Brain pericyte (primary cell): Measurements from ENCODE around the gene IFT122.
"Not testable (repeated sequence)": the region's sequence is repeated elsewhere in the genome, so short reads cannot be mapped to it uniquely, and the experiment has no call there.

ENCODE experiments used
- DNase-seq: peaks from one replicate; pipeline ENCODE4 v3.0.0-alpha.2; 2012; ENCODE audit warnings: low read depth, low spot score

Gene IFT122

DNA sequence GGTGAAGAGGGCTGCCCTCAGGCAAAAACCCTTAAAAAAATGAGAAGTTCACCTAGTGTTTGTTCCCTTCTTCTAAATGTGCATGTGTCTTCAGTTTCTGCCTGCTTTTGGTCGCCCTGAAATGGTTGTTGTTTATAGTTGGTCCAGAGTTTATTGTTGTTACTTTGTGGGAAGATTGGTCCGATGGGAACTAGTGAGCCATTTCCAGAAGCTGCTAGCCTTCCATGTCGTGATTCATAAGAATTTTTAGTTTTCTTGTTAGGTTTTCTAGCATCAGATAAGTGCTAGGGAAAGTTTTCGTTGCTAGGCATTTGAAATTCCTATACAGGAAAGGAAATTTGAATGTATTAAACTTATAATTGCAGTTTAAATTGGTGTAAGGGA, 33.7 kb downstream of the IFT122 start:
- no peak for DNase-seq

DNA sequence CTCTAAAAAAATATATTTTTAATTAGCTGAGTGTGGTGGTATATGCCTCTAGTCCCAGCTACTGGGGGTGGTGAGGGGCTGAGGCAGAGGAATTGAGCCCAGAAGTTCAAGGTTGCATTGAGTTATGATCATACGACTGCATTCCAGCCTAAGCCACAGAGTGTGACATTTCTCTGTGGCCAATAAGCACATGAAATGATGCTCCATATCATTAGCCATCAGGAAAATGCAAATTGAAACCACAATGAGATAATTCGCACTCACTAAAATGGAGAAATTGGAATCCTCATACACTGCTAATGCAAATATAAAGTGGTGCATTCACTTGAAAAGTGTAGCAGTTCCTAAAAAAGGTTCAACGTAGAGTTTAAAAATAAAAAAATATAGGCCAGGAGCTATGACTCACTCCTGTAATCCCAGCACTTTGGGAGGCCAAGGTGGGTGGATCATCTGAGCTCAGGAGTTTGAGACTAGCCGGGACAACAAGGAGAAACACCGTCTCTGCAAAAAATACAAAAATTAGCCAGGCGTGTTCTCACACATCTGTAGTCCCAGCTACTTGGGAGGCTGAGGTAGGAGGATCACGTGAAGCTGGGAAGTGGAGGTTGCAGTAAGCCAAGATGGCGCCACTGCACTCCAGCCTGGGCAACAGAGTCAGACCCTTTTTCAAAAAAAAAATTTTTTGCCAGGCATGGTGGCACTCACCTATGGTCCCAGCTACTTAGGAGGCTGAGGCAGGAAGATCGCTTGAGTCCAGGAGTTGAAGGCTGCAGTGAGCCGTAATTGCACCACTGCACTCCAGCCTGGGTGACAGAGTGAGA, 35.2 kb downstream of the IFT122 start:
- no peak for DNase-seq

DNA sequence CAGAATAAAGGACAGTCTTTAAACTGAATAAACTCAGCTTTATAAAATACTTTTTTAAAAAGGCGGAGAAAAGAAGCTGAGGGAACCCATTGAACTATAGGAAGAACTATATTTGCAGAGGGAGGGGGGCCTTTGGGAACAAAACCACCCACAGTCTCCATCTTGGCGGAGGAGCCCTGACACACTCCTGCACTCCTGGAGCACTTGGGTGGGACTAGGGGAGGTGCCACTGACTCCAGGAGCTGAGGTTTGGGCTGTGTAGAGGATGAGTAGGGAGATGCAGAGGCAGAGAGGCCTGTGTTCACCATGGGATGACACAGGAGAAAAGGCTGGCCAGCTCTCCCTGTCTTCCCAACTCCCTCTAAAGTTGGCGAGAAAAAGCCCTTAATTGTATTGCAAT, 35.8 kb downstream of the IFT122 start:
- DNase-seq, result no peak

DNA sequence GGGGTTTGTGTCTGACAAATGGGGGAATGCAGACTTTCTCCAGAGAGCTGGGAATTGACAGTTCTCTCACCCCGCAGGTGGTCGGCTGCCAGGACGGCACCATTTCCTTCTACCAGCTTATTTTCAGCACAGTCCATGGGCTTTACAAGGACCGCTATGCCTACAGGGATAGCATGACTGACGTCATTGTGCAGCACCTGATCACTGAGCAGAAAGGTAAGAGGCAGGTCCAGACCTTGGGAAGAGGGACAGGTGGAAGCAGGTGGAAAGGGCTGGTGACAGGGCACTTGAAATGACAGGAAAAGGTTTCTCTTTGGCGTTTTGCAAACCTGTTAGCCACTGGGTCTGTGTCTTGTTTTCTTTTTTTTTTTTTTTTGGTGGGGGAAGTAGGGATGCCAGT, 36.6 kb downstream of the IFT122 start:
- DNase-seq, result no peak

DNA sequence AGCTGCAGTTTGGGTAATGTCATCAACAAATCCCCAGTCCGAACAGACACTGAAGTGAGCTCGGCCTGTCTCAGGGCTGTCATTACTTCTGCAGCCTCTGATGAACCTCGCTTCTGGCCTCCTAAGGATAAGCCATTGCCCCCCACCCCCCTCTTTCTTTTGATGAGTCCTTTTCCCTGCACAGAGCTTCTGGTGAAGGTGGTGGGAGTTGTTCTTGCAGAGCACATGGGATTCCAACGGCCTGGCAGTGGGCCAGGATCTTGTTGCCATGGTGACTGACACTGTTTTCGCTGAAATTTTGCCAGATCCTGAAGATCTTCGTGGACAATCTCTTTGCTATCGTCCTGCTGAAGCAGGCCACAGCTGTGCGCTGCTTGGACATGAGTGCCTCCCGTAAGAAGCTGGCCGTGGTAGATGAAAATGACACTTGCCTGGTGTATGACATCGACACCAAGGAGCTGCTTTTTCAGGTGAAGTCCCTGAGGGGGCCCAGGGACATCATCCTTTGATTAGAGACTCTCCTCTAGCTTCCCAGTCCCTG, 41.3 kb downstream of the IFT122 start:
- DNase-seq, result not testable (repeated sequence)

DNA sequence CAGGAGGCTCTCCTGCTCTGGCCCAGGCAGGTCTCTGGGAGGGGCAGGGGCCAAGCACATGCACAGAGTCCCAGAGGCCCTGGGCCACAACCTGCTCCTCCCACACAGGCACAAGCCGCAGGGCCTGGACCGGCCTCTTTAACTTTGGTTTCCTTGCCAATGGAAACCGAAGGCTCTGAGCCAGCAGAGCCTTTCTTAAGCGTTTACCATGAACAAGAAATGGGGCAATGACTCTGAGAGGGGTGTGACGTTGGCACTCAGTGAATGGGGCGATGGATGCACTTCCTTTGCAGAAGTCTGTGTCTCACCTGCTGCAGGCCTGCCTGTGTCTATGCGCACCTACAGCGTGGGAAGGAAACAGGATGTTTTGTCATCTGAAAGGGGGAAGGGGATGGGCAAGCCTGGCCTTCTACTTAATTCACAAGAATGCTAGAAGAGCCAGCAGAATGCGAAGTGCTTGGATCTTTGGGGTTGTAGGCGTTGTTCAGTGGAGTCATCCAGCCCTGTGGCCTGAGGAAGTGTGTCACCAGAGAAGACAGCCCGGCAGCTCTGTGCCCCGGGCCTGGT, 41.8 kb downstream of the IFT122 start:
- no peak for DNase-seq

DNA sequence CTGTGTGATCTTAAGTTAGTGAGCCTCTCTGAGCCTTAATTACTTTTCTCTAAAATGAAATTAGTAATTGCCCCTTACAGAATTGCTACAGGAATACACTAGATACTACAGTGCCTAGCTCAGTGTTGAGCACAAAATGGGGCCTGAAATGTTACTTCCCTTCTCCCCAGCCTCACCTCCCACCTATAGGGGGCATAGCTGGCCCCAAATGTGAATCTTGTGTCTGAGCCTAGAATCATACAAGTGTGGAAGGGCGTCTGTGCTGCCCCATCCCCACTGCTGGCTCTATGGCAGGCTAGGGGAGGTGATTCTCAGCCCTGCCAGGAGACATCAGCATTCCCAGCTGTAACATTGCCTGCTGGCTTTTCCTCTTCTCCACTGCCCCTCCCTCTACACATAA, 42.7 kb downstream of the IFT122 start:
- DNase-seq, result no peak

DNA sequence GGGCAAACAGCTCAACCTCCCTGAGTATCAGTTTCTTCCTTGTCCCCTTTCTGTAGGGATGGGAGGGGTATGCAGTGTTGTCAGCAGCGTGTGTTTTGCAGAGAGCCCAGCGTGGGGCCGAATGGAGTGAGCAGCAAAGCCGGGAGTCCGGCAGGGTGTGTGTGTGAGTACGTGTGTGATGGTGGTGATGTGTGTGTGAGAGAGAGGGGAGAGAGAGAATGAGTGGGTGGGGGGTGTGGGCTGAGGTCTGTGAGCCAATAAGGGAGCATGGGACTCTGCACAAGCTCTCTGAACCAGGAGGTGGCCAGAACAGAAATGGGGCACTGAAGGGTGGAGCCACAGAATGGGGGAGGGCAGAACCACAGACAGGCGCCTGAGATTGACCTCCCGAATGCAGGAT, 43.8 kb downstream of the IFT122 start:
- no peak for DNase-seq

DNA sequence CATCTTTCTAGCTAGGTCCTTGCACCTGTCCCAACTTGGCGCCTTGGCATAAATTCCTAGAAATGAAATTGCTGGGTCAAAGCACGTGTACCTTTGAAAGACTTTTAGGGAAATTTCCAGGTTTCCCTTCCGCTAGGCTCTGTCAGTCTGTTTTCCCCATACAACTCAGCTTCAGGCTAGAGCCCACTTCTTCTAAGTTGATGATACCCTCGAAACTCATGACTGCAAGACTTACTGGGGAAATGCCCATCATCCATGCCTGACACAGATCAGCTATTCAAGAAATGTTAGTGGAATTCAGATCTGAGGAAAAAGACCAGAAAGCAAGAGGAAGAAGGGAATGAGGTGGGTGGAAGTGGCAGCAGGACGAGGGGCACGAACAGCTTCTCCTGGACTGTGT, 45.1 kb downstream of the IFT122 start:
- not testable (repeated sequence) for DNase-seq

DNA sequence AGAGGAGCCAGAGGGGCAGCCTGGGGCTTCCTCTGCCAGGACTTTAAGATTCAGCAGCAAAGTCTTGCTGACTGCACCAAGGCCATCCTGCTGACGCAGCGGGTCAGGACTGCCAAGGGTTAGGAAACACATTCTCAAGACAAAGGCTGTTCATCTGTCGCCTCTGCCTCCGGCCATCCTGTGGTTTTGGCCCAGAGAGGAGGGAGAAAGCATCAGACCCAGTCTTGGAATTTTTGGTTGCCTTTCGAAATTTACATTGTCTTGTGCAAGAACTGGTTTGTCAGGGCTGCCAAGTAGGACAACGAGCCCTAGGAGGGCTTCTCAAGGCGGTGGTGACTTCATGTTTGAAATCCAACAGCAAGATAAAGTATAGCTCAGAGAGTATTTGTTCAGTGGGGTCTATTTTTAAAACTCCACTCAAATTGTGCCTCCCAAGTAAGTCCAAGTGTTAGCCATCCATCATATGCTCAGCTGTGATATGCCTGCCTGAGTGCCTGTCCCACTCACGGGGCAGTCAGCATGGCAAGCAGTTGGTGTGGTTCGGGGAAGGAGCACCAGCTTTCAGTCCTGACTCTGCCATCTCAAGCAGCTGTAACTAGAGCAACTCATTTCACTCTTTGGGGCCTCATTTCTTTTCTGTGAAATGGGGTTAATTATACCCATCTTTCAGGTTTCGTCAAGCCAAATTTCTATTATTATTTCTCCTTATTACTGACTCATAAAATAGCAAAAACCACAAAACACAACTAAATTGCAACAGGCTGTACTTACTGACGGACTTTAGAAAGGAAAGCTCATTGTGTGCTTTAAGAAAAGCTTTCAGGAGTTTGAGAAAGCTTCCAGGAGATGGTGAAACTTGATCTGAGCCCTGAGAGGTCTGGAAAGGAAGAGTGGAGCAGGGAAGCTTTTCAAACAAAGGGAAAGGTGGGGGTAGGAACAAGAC, 46.0 kb downstream of the IFT122 start:
- peak; percentile 43 for DNase-seq

DNA sequence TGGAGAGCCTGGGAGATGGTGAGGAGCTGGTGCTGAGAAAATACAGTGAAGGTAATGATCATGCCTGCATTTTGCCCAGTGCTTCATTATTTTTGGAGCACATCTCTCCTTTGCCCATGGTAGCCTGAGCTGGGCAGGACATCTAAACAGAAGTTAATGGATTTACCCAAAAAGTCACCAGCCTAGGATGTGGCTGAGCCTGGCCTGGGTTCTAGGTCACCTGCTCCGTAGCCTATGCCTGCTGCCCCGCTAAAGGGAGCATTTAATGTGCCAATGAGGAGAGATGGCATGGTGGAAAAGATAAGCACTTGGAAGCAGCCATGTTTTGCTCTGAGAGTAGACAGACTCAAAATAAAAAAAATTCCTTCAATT, 46.6 kb downstream of the IFT122 start:
- no peak for DNase-seq

DNA sequence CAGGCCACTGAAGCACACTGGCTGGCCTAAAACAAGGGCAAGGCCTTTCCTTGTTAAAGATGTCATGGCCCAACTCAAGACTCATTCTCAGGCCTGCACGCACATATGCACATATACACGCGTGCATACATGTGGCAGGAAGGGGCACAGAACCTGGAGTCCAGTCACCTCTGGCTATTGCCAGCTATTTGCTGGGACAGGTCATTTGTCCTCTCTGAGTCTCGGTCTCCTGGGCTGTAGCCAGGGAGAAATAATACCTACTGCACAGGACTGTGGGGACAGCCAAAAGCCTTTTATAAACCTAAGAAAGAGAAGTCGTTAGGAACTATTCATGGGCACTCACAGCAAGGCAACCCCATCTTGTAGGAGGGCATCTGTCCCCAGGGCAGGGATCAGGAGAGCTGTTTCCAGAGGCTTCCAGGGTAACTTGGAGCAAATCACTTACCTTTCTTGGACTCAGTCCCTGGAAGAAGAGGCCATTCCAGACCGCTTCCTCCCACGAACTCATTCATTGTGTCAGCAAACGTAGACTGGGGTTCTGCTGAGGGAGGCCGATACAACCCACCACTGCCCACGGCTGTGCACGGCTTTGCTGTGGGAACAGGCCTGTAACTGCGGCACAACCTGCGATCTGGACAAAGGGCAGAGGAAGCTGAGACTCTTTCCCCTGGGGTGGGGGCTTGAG, 47.3 kb downstream of the IFT122 start:
- DNase-seq, result no peak

DNA sequence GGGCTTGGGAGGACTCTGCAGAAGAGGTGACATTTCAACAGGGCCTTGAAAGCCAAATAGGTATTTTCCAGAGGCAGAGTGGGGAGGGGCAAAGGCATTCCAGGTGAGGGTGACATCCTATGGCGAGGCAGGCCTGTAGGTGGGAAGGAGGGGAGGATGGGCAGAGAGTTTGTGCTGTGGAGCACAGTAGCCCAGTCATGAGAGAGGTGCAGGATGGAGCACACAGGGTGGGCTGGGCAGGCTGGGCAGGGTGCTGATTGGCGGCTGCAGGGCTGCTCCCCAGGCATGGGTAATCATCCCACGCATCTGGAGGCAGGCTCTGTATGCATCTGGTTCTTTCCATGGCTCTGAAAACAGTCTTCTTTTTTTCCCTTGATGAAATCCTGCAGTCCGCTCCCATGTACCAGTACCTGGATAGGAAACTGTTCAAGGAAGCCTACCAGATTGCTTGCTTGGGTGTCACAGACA, 47.9 kb downstream of the IFT122 start:
- not testable (repeated sequence) for DNase-seq

DNA sequence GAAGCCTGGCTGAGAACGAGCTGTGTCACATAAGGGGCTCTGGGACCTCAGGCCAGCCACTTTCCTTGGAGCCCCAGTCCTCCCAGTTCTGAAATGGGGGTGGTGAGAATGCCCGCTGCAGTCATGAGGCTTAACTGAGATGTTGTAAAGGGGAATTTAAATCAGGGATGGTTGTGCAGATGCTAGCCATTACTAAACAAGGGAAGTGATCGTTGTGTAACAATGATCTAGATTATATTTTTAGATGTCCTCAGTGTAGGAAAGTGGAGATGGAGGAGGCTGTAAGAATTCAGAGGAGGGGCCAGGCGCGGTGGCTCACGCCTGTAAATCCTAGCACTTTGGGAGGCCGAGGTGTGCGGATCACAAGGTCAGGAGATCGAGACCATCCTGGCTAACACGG, 49.2 kb downstream of the IFT122 start:
- DNase-seq, result not testable (repeated sequence)

DNA sequence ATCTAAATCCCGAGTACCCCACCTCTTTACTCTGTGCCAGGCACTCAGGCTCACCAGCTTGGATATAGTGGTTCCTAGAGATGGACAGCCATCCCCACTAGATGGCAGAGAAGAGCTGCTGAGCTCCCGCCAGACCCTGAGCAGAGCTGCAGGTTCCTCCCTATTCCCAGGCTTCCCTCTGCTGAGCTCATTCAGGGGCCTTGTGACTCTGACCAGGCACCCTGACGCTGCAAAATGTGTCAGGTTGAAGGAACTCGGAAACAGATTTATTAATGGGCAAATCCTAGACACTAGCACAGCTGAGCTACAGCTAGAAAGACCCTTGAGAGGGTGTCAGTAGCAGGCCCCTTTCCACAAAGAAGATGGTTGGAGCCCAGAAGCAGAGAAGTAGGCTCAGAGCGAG, 50.2 kb downstream of the IFT122 start:
- DNase-seq, result peak; percentile 62

DNA sequence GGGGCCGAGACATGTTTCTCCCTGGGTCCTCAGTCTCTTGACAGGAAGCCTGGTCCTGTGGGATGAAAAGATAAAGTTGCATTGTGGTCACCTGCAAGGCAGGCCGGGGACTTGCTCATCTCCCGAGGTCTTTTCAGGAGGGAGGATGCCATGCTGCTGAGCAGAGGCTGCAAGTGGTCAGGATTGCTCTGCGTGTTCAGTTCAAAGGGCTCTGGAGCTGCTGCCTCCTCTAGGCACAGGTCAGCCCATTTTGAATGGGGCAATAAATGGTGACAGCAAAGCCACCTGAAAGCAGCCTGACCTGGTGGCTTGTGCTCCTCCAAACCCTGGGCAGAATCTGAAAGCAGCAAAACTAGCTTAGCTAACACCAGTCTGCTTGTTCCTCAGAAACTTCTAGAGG, 51.1 kb downstream of the IFT122 start:
- DNase-seq, result not testable (repeated sequence)

DNA sequence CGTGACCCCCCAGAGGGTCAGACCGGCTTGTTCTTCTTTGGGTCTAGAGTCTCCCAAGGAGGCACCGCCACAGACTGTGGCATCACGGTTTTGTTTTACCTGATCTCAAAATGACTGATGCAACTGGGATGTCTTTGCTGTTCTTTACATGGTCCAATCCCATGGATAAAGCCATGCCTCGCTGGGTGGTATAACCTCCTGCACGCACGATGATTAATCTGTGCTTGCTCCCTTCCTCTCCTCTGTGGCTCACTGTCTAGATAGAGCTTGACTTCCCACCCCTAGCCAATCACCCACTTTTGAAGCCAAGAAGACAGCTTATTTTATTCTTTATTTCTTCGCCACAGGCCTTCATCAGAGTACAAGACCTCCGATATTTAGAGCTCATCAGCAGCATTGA, 51.8 kb downstream of the IFT122 start:
- no peak for DNase-seq

DNA sequence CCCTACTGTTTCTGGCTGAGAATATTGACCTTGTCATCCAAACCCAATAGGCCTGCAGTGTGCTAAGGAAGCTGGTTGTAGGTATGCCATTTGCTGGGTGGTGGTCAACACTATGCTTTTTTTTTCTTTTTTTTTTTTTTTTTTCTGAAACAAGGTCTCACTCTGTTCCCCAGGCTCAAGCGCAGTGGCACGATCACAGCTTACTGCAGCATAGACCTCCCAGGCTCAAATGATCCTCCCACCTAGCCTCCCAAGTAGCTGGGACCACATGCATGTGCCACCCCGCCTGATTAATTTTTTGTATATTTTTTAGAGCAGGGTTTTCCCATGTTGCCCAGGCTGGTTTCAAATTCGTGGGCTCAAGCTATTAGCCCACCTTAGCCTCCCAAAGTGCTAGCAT, 52.7 kb downstream of the IFT122 start:
- no peak for DNase-seq

DNA sequence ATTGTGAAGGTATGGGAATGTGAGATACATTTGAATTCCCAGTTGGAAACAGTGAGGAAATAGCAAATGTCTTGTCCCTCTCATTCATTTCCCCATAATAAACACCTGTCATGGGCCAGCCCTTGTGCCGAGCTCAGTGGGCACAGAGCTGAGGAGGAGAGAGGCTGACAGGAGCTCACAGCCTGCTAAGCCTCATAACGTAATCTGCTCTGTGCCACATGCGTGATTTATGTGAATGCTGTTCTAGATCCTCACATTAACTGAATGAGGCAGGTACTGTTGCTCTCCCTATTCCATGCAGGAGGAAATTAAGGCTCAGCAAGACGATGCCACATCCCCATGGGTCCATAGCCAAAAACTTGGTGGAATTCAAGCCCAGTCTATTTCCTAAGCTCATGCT, 53.2 kb downstream of the IFT122 start:
- no peak for DNase-seq

DNA sequence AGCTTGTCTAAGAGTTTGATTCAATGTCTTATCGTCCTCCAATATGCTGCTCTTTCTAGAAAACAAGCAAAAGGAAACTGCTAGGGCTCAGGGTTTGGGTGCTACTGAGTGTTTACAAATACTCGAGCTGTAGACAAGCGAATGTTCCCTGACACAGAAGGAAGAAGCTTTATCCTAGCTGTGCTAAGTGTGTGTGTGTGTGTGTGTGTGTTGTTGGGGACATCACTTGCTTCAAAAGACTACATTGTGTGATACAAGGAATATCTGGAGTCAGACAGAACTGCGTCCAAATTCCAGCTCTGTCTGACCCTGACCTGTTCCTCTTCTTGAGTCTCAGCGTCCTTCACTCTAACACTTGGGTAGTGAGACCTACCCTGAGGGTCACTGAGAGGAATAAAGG, 54.5 kb downstream of the IFT122 start:
- not testable (repeated sequence) for DNase-seq

DNA sequence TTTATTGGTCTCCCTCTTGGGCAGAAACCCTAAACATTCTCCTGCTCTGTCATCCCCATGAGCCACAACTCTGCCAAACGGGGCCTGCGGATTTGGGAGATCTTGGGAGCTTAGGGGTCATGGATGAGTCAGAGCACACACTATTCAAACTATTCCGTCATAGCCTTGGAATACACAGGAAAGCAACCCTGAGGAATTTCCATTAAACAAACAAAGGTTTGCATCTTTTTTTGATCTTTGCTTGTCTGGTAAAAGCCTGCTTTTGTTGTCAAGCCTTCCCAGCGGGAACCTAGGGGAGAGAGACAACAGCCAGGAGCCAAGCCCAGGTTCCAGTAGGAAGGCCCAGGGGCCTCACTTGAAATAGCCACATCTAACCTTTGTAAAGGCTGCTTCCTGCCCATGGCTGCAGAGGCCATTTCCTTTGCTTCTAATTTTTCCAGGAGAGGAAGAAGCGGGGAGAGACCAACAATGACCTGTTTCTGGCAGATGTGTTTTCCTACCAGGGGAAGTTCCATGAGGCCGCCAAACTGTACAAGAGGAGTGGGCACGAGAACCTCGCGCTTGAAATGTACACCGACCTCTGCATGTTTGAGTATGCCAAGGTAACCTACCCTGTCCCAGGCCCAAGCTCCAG, 55.1 kb downstream of the IFT122 start:
- DNase-seq, result not testable (repeated sequence)
